Measurements from ENCODE around the gene SUCLA2. TPM values are rescaled to one million over a fixed set of nuclear protein-coding genes. Genes with fewer than 3 reads are reported as not detected.
A peak's percentile ranks its signal among the peaks of the same experiment; 100 is the strongest.

Gene SUCLA2
- total and polyA plus RNA-seq, 9 of the 15 experiments (the other 6 are each of a cell fraction or from before 2014, with no cell fraction given): 23.3 to 52.9 (median 35.8) TPM

GRCh38 chr13:48037346-48038173 is 36.5 kb upstream of the SUCLA2 start, which contains the start of gene NUDT15 (continued):
- TF ChIP-seq, protein P1, sequence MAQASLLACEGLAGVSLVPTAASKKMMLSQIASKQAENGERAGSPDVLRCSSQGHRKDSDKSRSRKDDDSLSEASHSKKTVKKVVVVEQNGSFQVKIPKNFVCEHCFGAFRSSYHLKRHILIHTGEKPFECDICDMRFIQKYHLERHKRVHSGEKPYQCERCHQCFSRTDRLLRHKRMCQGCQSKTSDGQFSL (CRISPR knock-in tag; IDR thresholded peaks at IDR 0.05): no peak
- TF ChIP-seq, protein P1 (tag; IDR thresholded peaks at IDR 0.05): no peak
- no peak for TF ChIP-seq GATA2 (CRISPR knock-in tag; IDR thresholded peaks at IDR 0.05)
- no peak for TF ChIP-seq ZNF436 (CRISPR knock-in tag; IDR thresholded peaks at IDR 0.05)
- no peak for TF ChIP-seq ZNF778 (CRISPR knock-in tag; IDR thresholded peaks at IDR 0.05)
- TF ChIP-seq E4F1 (CRISPR knock-in tag; IDR thresholded peaks at IDR 0.05; ENCODE audit: borderline replicate concordance): no peak
- TF ChIP-seq, protein P2, sequence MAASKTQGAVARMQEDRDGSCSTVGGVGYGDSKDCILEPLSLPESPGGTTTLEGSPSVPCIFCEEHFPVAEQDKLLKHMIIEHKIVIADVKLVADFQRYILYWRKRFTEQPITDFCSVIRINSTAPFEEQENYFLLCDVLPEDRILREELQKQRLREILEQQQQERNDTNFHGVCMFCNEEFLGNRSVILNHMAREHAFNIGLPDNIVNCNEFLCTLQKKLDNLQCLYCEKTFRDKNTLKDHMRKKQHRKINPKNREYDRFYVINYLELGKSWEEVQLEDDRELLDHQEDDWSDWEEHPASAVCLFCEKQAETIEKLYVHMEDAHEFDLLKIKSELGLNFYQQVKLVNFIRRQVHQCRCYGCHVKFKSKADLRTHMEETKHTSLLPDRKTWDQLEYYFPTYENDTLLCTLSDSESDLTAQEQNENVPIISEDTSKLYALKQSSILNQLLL (CRISPR knock-in tag; IDR thresholded peaks at IDR 0.05; ENCODE audit: borderline replicate concordance): no peak
- TF ChIP-seq SAFB (IDR thresholded peaks at IDR 0.05; ENCODE audit: borderline replicate concordance, low read depth, low read length): 0 out of 2 replicates have a peak, but pooled peaks have one; percentile 36
- TF ChIP-seq LEF1 (IDR thresholded peaks at IDR 0.05): no peak; the same call in 1 of the 2 replicates
- TF ChIP-seq ZBTB17 (CRISPR knock-in tag; IDR thresholded peaks at IDR 0.05): peak; percentile 51; the same call in 1 of the 2 replicates
- TF ChIP-seq FOS (IDR thresholded peaks at IDR 0.05; ENCODE audit: extremely low read depth, insufficient read length): no peak
- TF ChIP-seq MYNN (IDR thresholded peaks at IDR 0.05): no peak
- no peak for TF ChIP-seq MYNN (CRISPR knock-in tag; IDR thresholded peaks at IDR 0.05)
- no peak for TF ChIP-seq ILF3 (IDR thresholded peaks at IDR 0.05; ENCODE audit: borderline replicate concordance)
- no peak for TF ChIP-seq FOXP4 (CRISPR knock-in tag; IDR thresholded peaks at IDR 0.05; ENCODE audit: borderline replicate concordance)
- TF ChIP-seq SPI1 (IDR thresholded peaks at IDR 0.05; ENCODE audit: borderline replicate concordance, low read depth, low read length): peak; percentile 51; the same call in 1 of the 2 replicates
- no peak for TF ChIP-seq PYGO2 (tag; IDR thresholded peaks at IDR 0.05)
- TF ChIP-seq KLF16 (IDR thresholded peaks at IDR 0.05): peak; percentile 47; the same call in 1 of the 2 replicates
- TF ChIP-seq, protein P3, sequence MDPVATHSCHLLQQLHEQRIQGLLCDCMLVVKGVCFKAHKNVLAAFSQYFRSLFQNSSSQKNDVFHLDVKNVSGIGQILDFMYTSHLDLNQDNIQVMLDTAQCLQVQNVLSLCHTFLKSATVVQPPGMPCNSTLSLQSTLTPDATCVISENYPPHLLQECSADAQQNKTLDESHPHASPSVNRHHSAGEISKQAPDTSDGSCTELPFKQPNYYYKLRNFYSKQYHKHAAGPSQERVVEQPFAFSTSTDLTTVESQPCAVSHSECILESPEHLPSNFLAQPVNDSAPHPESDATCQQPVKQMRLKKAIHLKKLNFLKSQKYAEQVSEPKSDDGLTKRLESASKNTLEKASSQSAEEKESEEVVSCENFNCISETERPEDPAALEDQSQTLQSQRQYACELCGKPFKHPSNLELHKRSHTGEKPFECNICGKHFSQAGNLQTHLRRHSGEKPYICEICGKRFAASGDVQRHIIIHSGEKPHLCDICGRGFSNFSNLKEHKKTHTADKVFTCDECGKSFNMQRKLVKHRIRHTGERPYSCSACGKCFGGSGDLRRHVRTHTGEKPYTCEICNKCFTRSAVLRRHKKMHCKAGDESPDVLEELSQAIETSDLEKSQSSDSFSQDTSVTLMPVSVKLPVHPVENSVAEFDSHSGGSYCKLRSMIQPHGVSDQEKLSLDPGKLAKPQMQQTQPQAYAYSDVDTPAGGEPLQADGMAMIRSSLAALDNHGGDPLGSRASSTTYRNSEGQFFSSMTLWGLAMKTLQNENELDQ (CRISPR knock-in tag; IDR thresholded peaks at IDR 0.05; ENCODE audit: borderline replicate concordance): no peak

Data from K562 (cell line).